SJSA1 (cell line): ENCODE measurements around the gene REN. TPM values are rescaled to one million over a fixed set of nuclear protein-coding genes. Genes with fewer than 3 reads are reported as not detected.

Experiments used
- DNase-seq, 2 experiments: peaks; one replicate each; pipeline ENCODE4 v3.0.0-alpha.2; 2015 to 2020; ENCODE audit warnings: low spot score in 2 of 2, low read depth in 1 of 2
- H3K27ac ChIP-seq: fragments of 250-450 bp; sonication (Bioruptor Pico); 2 replicates; pipeline ENCODE4 v1.5.1; 2020; ENCODE audit warnings: mild to moderate bottlenecking, moderate library complexity
- H3K27me3 ChIP-seq: fragments of 250-450 bp; sonication (Bioruptor Pico); replicated peaks from 2 replicates; pipeline ENCODE4 v1.5.1; 2020; ENCODE audit warnings: mild to moderate bottlenecking, moderate library complexity
- H3K36me3 ChIP-seq: fragments of 250-450 bp; sonication (Bioruptor Pico); 2 replicates; pipeline ENCODE4 v1.5.1; 2020; ENCODE audit warnings: mild to moderate bottlenecking
- H3K4me1 ChIP-seq: fragments of 250-450 bp; sonication (Bioruptor Pico); replicated peaks from 2 replicates; pipeline ENCODE4 v1.6.1; 2021; ENCODE audit warnings: mild to moderate bottlenecking
- H3K4me3 ChIP-seq: fragments of 250-450 bp; sonication (Bioruptor Pico); 2 replicates; pipeline ENCODE4 v1.5.1; 2020; ENCODE audit warnings: mild to moderate bottlenecking
- H3K9me3 ChIP-seq: fragments of 250-450 bp; sonication (Bioruptor Pico); replicated peaks from 2 replicates; pipeline ENCODE4 v1.5.1; 2020; ENCODE audit warnings: mild to moderate bottlenecking
- total RNA-seq: library from RNA; depleted of rRNA; stranded (reverse); fragments of >200 nt; shearing (Covaris generic); gene quantifications from 2 replicates; pipeline ENCODE4 v1.2.3, GENCODE V29; 2014

The REN gene
- total RNA-seq, 1 experiment from 2014 or later, result not detected

- Histone ChIP-seq H3K36me3 (peaks cover 3% of the 10 kb centered on the region; the same call in 1 of the 2 replicates), H3K4me3 (no peak overlapping the region), H3K4me1 (peaks cover 17% of the 10 kb centered on the region), H3K27ac (no peak overlapping the region), H3K27me3 (no peaks in the 10 kb centered on the region), H3K9me3 (no peaks in the 10 kb centered on the region)
- no peak for DNase-seq
Observed at GRCh38 chr1:204155881-204156280, 10.3 kb downstream of the REN start.

GRCh38 chr1:204154568-204155255 is 11.4 kb downstream of the REN start:
- Histone ChIP-seq H3K4me3 (no peak overlapping the region), H3K36me3 (peaks cover 3% of the 10 kb centered on the region; the same call in 1 of the 2 replicates), H3K27me3 (no peaks in the 10 kb centered on the region), H3K27ac (no peak overlapping the region), H3K4me1 (peaks cover 17% of the 10 kb centered on the region), H3K9me3 (no peaks in the 10 kb centered on the region)
- DNase-seq, result no peak

DNA sequence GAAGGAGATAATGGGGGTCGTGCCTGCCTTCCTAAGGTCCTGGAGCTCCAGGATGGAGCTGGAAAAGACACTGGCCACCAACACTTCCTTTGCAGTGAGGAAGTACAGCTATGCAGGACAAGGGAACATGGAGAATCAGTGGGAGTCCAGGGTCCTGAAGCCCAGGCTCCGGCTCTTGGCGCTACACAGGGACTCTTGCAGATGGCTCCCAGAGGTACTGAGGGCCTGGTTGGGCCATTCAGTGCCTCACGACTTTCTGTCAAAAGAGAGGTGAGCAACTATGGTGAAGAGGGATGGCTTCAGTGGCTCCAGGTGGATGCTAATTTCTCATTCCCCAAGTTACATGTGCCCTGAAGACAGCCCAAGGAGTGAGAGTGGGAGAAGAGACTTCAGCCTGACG is 12.5 kb downstream of the REN start:
- H3K9me3 ChIP-seq, result no peaks in the 10 kb centered on the region
- peaks cover 3% of the 10 kb centered on the region; the same call in 1 of the 2 replicates for H3K36me3 ChIP-seq
- peaks cover 17% of the 10 kb centered on the region for H3K4me1 ChIP-seq
- no peak overlapping the region for H3K27ac ChIP-seq
- H3K4me3 ChIP-seq, result no peak overlapping the region
- H3K27me3 ChIP-seq, result no peaks in the 10 kb centered on the region
- no peak for DNase-seq

GRCh38 chr1:204152310-204153044 is 13.7 kb downstream of the REN start:
- peaks cover 17% of the 10 kb centered on the region for H3K4me1 ChIP-seq
- no peaks in the 10 kb centered on the region for H3K9me3 ChIP-seq
- no peak overlapping the region for H3K27ac ChIP-seq
- H3K4me3 ChIP-seq, result peak overlapping the region; percentile 90
- peaks cover 3% of the 10 kb centered on the region; the same call in 1 of the 2 replicates for H3K36me3 ChIP-seq
- no peaks in the 10 kb centered on the region for H3K27me3 ChIP-seq
- peak in 1 of 2 experiments; percentile 31 for DNase-seq

DNA sequence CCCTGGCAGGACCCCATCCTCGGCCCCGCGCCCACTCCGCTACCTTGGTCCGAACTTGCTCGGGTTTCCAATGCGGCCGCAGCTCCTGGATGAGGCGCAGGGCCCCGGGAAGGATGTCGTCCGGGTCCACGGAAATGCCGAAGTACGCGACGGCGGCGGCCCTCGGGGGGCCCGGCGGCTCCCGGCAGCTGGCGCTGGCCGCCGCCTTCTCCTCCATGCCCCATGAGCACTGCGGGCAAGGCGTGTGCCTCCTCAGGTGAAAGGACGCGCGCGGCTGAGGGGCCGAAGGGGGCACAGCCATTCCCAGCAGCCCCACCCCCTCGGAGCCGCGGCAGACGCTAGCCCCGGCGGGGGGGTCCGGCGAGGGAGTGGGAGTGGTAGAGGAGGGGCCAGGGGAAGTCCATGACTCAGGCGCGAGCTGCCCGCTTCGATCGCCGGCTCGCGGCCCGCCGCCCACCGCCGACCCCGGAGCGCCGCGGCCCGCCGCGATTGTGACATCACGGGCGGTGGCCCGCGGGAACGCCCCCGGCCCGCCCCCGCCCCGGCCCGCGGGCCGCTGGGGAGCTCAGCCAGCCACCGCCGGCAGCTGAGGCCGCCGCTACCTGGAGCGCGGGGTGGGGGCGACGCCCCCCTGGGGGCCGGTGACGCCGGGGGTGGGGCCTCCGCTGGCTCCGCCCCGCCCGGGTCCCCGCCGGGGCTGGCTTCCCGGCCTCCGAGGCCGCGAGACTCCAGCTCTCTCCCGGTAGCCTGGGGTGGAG is 14.4 kb downstream of the REN start, which contains the start of gene ETNK2:
ETNK2 (minus strand) TSS at position 493 of the 758 bp plus-strand sequence; CDS start at position 301, 192 bp downstream.
- peak; percentile 60 to 74 for DNase-seq
- Histone ChIP-seq H3K27ac (no peak within 1 kb of the TSS), H3K4me3 (peak within 1 kb of the TSS; percentile 90)

DNA sequence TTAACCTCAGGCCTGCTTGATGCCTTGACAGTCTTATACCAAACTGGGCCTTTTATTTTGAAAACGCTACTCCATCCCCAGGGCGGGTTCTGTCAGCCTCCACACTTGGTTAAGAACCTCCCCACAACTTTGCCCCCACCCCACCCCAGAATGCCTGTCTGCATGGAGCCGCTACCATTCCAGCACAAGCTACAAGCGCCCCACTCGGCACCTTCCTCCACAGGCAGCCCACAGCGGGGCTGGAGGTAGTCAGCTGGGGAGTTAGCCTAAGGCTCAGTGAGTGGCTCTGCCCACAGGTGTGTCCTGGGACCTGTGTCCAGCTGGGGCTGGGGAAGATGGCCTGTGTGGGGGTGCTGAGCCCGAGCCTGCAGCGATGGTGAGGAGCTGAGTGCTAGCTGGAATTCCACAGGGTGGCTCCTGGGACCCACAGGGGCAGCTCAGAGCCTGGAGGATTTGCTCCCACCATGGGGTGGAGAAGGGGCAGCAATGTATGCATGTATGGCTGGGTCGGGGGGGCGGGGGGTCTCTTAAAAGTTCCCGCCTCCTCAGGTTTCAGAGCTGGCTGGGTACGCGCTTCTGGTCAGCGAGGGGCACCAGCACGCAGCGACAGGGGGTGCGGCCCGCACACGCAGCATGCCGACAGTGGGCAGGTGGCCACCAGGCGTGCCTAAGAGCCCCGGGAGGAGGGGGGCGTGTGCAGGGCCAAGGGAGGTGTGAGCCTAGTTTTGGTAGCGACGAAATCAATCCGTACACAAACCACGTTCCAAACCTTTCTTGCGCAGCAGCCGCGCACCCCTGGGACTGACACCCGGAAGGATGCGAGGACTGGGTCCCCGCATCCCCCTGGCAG is 15.2 kb downstream of the REN start:
- peak overlapping the region; percentile 90 for H3K4me3 ChIP-seq
- H3K4me1 ChIP-seq, result peaks cover 17% of the 10 kb centered on the region
- H3K27me3 ChIP-seq, result no peaks in the 10 kb centered on the region
- no peaks in the 10 kb centered on the region for H3K9me3 ChIP-seq
- H3K36me3 ChIP-seq, result peaks cover 3% of the 10 kb centered on the region; the same call in 1 of the 2 replicates
- no peak for DNase-seq
- H3K27ac ChIP-seq, result no peak overlapping the region

More for the DNA sequence above, 14.4 kb downstream of the REN start, which contains the start of gene ETNK2:
- H3K36me3 ChIP-seq, result peaks cover 3% of the 10 kb centered on the region; the same call in 1 of the 2 replicates
- H3K9me3 ChIP-seq, result no peaks in the 10 kb centered on the region
- peaks cover 17% of the 10 kb centered on the region for H3K4me1 ChIP-seq
- no peaks in the 10 kb centered on the region for H3K27me3 ChIP-seq

DNA sequence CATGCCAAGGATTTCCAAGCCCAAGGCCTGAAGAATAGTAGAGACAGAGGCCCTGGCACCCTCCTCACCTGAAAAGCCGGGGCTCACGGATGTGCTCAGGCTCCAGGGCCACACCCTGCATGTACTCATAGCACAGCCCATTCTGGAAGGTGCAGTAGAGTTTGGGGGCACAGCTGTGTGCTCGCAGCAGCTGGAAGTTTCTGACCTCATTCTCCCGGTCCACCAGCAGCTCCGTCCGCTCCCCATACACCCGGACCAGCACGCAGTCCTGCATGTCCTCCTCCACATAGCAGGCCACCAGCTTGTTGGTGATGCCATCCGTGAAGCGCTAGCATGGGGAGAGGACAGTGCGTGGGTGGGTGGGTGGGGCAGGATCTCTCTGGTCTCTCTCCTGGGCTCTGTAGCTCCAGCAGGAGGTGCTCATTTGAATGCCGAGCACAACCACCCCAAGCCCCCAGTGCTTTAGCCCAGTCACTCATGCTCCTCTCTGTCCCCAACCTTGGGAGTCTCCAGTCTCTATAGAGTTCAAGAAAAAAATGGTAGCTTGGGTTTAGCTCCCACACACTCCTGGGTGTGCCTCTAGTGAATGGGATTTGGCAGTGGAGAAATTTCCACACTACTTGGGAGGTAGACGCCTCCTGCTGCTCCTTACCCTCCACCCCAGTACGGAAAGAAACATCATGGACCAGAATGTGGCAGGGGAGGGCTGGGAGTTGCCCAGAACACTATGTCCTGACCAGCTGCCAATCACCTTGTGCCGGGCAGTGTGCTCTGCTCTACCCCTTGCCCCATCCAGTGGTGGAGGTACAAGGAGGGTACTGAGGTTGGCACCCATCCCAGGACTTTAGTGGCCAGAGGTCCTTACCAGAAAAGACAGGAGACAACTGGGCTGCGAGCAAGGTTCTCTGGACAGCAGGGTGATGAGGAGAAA is 16.2 kb downstream of the REN start:
- DNase-seq, result no peak
- peaks cover 17% of the 10 kb centered on the region for H3K4me1 ChIP-seq
- H3K27me3 ChIP-seq, result no peaks in the 10 kb centered on the region
- H3K27ac ChIP-seq, result no peak overlapping the region
- no peaks in the 10 kb centered on the region for H3K9me3 ChIP-seq
- no peak overlapping the region for H3K4me3 ChIP-seq
- H3K36me3 ChIP-seq, result peaks cover 3% of the 10 kb centered on the region; the same call in 1 of the 2 replicates

- Histone ChIP-seq H3K36me3 (peaks cover 7% of the 10 kb centered on the region; the same call in 1 of the 2 replicates), H3K4me3 (no peak overlapping the region), H3K27me3 (no peaks in the 10 kb centered on the region), H3K27ac (no peak overlapping the region), H3K9me3 (no peaks in the 10 kb centered on the region), H3K4me1 (peaks cover 17% of the 10 kb centered on the region)
- no peak for DNase-seq
Observed at GRCh38 chr1:204149107-204149506, 17.0 kb downstream of the REN start.

- H3K36me3 ChIP-seq, result peaks cover 7% of the 10 kb centered on the region; the same call in 1 of the 2 replicates
- no peak for DNase-seq
Observed at GRCh38 chr1:204147406-204148383, 18.4 kb downstream of the REN start.

DNA sequence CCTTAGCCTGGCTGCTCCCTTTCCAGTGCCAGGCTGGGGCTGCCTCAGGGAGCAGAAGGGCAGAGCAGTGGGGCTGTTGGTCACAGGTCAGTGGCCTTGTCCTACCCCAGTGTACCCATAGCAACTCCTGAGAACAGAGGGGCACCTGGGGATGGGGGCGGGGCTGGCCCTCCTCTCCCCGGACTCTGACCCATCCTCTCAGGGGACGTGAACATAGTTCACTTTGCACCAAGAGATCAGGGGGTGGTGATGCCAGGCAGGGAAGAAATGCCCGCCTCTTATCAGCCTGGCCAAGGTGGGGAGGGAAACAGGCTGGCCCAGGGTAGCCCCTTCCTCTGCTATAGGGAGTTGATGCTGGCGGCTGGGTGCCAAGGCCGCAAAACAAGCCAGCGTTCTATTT is 19.2 kb downstream of the REN start:
- DNase-seq, result no peak
- Histone ChIP-seq H3K27me3 (no peaks in the 10 kb centered on the region), H3K36me3 (peaks cover 7% of the 10 kb centered on the region; the same call in 1 of the 2 replicates), H3K27ac (no peak overlapping the region), H3K4me3 (no peak overlapping the region), H3K4me1 (peaks cover 9% of the 10 kb centered on the region), H3K9me3 (no peaks in the 10 kb centered on the region)

More at GRCh38 chr1:204147406-204148383, 18.4 kb downstream of the REN start:
- Histone ChIP-seq H3K27me3 (no peaks in the 10 kb centered on the region), H3K4me3 (no peak overlapping the region), H3K27ac (no peak overlapping the region), H3K9me3 (no peaks in the 10 kb centered on the region), H3K4me1 (peaks cover 16% of the 10 kb centered on the region)

DNA sequence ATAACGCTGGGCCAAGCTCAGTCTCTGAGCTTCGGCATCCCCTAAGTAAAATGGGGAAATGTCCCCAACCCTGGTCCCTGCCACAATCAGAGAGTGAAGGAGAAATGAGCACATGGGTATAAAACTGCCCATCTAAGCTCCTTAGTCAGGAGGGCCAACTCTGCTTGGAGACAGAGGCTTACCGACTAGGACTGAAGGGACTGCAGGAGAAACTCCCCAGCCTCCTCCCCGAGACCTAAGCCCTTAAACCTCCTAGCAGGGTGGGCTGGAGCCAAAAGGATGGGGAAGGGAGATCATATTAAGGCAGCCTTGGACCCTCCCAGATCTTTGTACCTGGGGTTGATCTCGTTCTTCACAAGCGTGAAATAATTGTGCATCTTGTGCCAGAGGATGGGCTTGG is 19.8 kb downstream of the REN start:
- H3K4me3 ChIP-seq, result no peak overlapping the region
- no peaks in the 10 kb centered on the region for H3K9me3 ChIP-seq
- no peaks in the 10 kb centered on the region for H3K27me3 ChIP-seq
- peaks cover 5% of the 10 kb centered on the region for H3K4me1 ChIP-seq
- peaks cover 4% of the 10 kb centered on the region; the same call in 1 of the 2 replicates for H3K36me3 ChIP-seq
- DNase-seq, result no peak
- H3K27ac ChIP-seq, result no peak overlapping the region
